Kidney (tissue), 14 donors: ENCODE results near the gene CD40LG. TPM values are rescaled to one million over a fixed set of nuclear protein-coding genes. Genes with fewer than 3 reads are reported as not detected.
A peak's percentile ranks its signal among the peaks of the same experiment; 100 is the strongest.

ENCODE experiments used
- DNase-seq, 5 donors: peaks; one replicate each; pipeline ENCODE4 v3.0.0-alpha.2; 2013 to 2020
- FAIRE-seq: peaks from 2 replicates; lab custom pipeline; 2012; peaks lifted over from hg19 to GRCh38; lab: Jason Lieb, UNC
- H3K27ac ChIP-seq, 2 donors: one replicate each; pipeline ENCODE4 v1.7.0; 2013; ENCODE audit warnings: low read depth in 2 of 2, low read length in 2 of 2, inconsistent platforms in 1 of 2
- H3K27me3 ChIP-seq: one replicate; pipeline ENCODE4 v1.7.1; 2013; ENCODE audit warnings: low read length, inconsistent platforms; ENCODE audit not compliant: control insufficient read depth, insufficient read depth
- H3K36me3 ChIP-seq, 3 donors: one replicate each; pipeline versions ENCODE4 v1.7.0 to v1.7.1; 2013; ENCODE audit warnings: low read length in 3 of 3, control low read depth in 1 of 3, inconsistent platforms in 1 of 3; ENCODE audit not compliant: insufficient read depth in 3 of 3, control insufficient read depth in 2 of 3
- H3K4me1 ChIP-seq, 3 donors: one replicate each; pipeline versions ENCODE4 v1.7.0 to v1.7.1; 2013; ENCODE audit warnings: low read length in 3 of 3, inconsistent platforms in 1 of 3, low read depth in 1 of 3; ENCODE audit not compliant: control insufficient read depth in 2 of 3, insufficient read depth in 2 of 3
- H3K4me3 ChIP-seq, 3 donors: one replicate each; pipeline versions ENCODE4 v1.7.0 to v1.8.1; 2013; ENCODE audit warnings: low read length in 3 of 3, control low read depth in 1 of 3, inconsistent platforms in 1 of 3
- H3K9ac ChIP-seq, 3 donors: one replicate each; pipeline versions ENCODE4 v1.7.0 to v1.7.1; 2013; ENCODE audit warnings: low read length in 3 of 3, control low read depth in 1 of 3, inconsistent platforms in 1 of 3
- H3K9me3 ChIP-seq, 3 donors: one replicate each; pipeline versions ENCODE4 v1.7.0 to v1.7.1; 2013; ENCODE audit warnings: low read length in 3 of 3, control low read depth in 1 of 3, inconsistent platforms in 1 of 3; ENCODE audit not compliant: control insufficient read depth in 2 of 3, insufficient read depth in 1 of 3
- CTCF ChIP-seq: IDR thresholded peaks from 3 replicates; pipeline ENCODE4 v1.5.1; 2012; ENCODE audit warnings: mild to moderate bottlenecking, moderate library complexity, borderline replicate concordance; ENCODE audit not compliant: insufficient read depth; ENCODE audit errors: extremely low read depth
- intact Hi-C: fragments of 100-400 bp; cut with DNase I; formaldehyde crosslinking; loops from one replicate; pipeline ENCODE4 v1.11.1; 2022
- polyA plus RNA-seq: library from polyadenylated mRNA; stranded (reverse); fragments of 350-450 nt; fragmentation: Illumina TruSeq; extraction: RNeasy Lipid Tissue Mini Kit (QIAGEN cat#74804); gene quantifications from one replicate; pipeline ENCODE4 v1.2.3, GENCODE V29; 2014; ENCODE audit warnings: low read depth, low replicate concordance; ENCODE audit not compliant: insufficient read depth
- total RNA-seq: library from RNA; stranded (reverse); fragmentation: NEBNext Ultra II Directional; extraction: Animal tissue kit (Norgen Biotek cat#: 25700); gene quantifications from one replicate; pipeline ENCODE4 v1.2.1, GENCODE V29; 2021
- donor health status: control.
- donor health status: control.
- donor health status: control.
- donor health status: control.
- donor health status: control.
- donor health status: DM: yes; HTN: yes; CAD: no.
- donor health status: Normal renal cell carcinoma (clear cell type).

Gene CD40LG
- total and polyA plus RNA-seq, 2 donors from 2014 or later: 0.22 to 0.85 TPM

- no peak for TF ChIP-seq CTCF
- no peak overlapping the region for H3K9ac ChIP-seq
- intact Hi-C loops: no loop called here
- H3K27me3 ChIP-seq: no peaks in the 10 kb centered on the region
- no peak for DNase-seq
- no peaks in the 10 kb centered on the region for H3K36me3 ChIP-seq
- no peak overlapping the region for H3K4me3 ChIP-seq
- no peaks in the 10 kb centered on the region for H3K9me3 ChIP-seq
- no peak for FAIRE-seq
- no peak overlapping the region for H3K27ac ChIP-seq
- H3K4me1 ChIP-seq: no peaks in the 10 kb centered on the region
Measured at GRCh38 chrX:136697156-136697555, 49.2 kb downstream of the CD40LG start.

- H3K9ac ChIP-seq: no peak overlapping the region
- no peak for DNase-seq
- peak; percentile 11 for TF ChIP-seq CTCF
- no peaks in the 10 kb centered on the region for H3K27me3 ChIP-seq
- H3K9me3 ChIP-seq: no peaks in the 10 kb centered on the region
- no peaks in the 10 kb centered on the region for H3K36me3 ChIP-seq
- FAIRE-seq: peak; percentile 91
- H3K4me3 ChIP-seq: no peak overlapping the region
- intact Hi-C loops: no loop called here
- no peak overlapping the region for H3K27ac ChIP-seq
- H3K4me1 ChIP-seq: no peaks in the 10 kb centered on the region
Measured at GRCh38 chrX:136708348-136708747, 60.4 kb downstream of the CD40LG start.

Other genes starting within 250 kb of the CD40LG start
- gene BRS3, start 160.2 kb upstream of the CD40LG start, total RNA-seq: not detected
- gene BRS3, start 160.2 kb upstream of the CD40LG start, polyA plus RNA-seq: not detected
- gene HTATSF1, start 150.6 kb upstream of the CD40LG start, total RNA-seq: 36.8 TPM
- 44.0 TPM for gene HTATSF1, start 150.6 kb upstream of the CD40LG start, polyA plus RNA-seq
- 2.2 TPM for gene VGLL1, start 115.9 kb upstream of the CD40LG start, total RNA-seq
- 5.5 TPM for gene VGLL1, start 115.9 kb upstream of the CD40LG start, polyA plus RNA-seq
- gene ARHGEF6, start 132.8 kb downstream of the CD40LG start, total RNA-seq: 15.8 TPM
- 4.1 TPM for gene ARHGEF6, start 132.8 kb downstream of the CD40LG start, polyA plus RNA-seq
- 143 TPM for gene RBMX, start 232.6 kb downstream of the CD40LG start, total RNA-seq
- 95.0 TPM for gene RBMX, start 232.6 kb downstream of the CD40LG start, polyA plus RNA-seq